T-helper 1 cell treated with Interleukin-12 subunit alpha and Interleukin-12 subunit beta and Interleukin-4 antibody, amounts not matched to agents 30 μg/mL and 1 μg/mL, for 36 hours (primary cell): ENCODE measurements around the gene XG.

Experiments
- H3K27ac Mint-ChIP-seq: one replicate; pipeline ENCODE4 v1.8.0; 2021; ENCODE audit warnings: mild to moderate bottlenecking, mixed read lengths
- H3K27me3 Mint-ChIP-seq: one replicate; pipeline ENCODE4 v1.8.0; 2021; ENCODE audit warnings: low read depth, mixed read lengths
- H3K36me3 Mint-ChIP-seq: one replicate; pipeline ENCODE4 v1.8.0; 2021; ENCODE audit warnings: low read depth, mixed read lengths
- H3K4me1 Mint-ChIP-seq: one replicate; pipeline ENCODE4 v1.8.0; 2021; ENCODE audit warnings: low read depth, mixed read lengths
- H3K4me3 Mint-ChIP-seq: one replicate; pipeline ENCODE4 v1.8.0; 2021; ENCODE audit warnings: mild to moderate bottlenecking, moderate library complexity, mixed read lengths
- H3K9me3 Mint-ChIP-seq: one replicate; pipeline ENCODE4 v1.8.0; 2021; ENCODE audit warnings: mixed read lengths

XG gene

GRCh38 chrX:2831471-2832228 lies 79.8 kb downstream of the XG start:
- H3K4me3 Mint-ChIP-seq: no peak overlapping the region
- peaks cover 6% of the 10 kb centered on the region for H3K9me3 Mint-ChIP-seq
- no peak overlapping the region for H3K27ac Mint-ChIP-seq
- no peaks in the 10 kb centered on the region for H3K36me3 Mint-ChIP-seq
- H3K4me1 Mint-ChIP-seq: no peaks in the 10 kb centered on the region
- peaks cover 3% of the 10 kb centered on the region for H3K27me3 Mint-ChIP-seq

GRCh38 chrX:2837961-2838360 lies 86.1 kb downstream of the XG start:
- Mint-ChIP-seq H3K27me3 (no peaks in the 10 kb centered on the region), H3K4me3 (no peak overlapping the region), H3K9me3 (peaks cover 30% of the 10 kb centered on the region), H3K4me1 (no peaks in the 10 kb centered on the region), H3K36me3 (no peaks in the 10 kb centered on the region), H3K27ac (no peak overlapping the region)

DNA sequence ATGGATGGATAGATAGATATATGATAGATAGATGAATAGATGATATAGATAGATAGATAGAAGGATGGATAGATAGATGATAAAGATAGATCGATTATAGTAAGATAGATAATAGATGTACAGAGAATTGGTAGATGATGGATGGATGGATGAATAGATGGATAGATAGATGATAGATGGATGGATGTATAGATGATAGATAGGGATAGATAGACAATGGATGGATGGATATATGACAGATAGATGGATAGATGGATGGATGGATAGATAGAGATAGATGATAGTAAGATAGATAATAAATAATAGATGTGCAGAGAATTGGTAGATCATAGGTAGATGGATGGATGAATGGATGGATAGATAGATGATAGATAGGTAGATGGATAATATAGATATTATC lies 89.1 kb downstream of the XG start:
- no peaks in the 10 kb centered on the region for H3K4me1 Mint-ChIP-seq
- peaks cover 29% of the 10 kb centered on the region for H3K9me3 Mint-ChIP-seq
- no peaks in the 10 kb centered on the region for H3K36me3 Mint-ChIP-seq
- no peak overlapping the region for H3K27ac Mint-ChIP-seq
- no peak overlapping the region for H3K4me3 Mint-ChIP-seq
- H3K27me3 Mint-ChIP-seq: no peaks in the 10 kb centered on the region

GRCh38 chrX:2841537-2841936 lies 89.7 kb downstream of the XG start:
- Mint-ChIP-seq H3K27ac (no peak overlapping the region), H3K4me1 (no peaks in the 10 kb centered on the region), H3K4me3 (no peak overlapping the region), H3K9me3 (peaks cover 27% of the 10 kb centered on the region), H3K36me3 (no peaks in the 10 kb centered on the region), H3K27me3 (no peaks in the 10 kb centered on the region)

GRCh38 chrX:2846992-2847391 lies 95.2 kb downstream of the XG start:
- Mint-ChIP-seq H3K27me3 (no peaks in the 10 kb centered on the region), H3K4me1 (no peaks in the 10 kb centered on the region)

GRCh38 chrX:2848871-2849301 lies 97.0 kb downstream of the XG start:
- no peak overlapping the region for H3K4me3 Mint-ChIP-seq
- H3K27ac Mint-ChIP-seq: no peak overlapping the region

More at GRCh38 chrX:2846992-2847391, 95.2 kb downstream of the XG start:
- no peak overlapping the region for H3K4me3 Mint-ChIP-seq
- H3K27ac Mint-ChIP-seq: no peak overlapping the region
- H3K36me3 Mint-ChIP-seq: no peaks in the 10 kb centered on the region
- H3K9me3 Mint-ChIP-seq: peaks cover 3% of the 10 kb centered on the region

DNA sequence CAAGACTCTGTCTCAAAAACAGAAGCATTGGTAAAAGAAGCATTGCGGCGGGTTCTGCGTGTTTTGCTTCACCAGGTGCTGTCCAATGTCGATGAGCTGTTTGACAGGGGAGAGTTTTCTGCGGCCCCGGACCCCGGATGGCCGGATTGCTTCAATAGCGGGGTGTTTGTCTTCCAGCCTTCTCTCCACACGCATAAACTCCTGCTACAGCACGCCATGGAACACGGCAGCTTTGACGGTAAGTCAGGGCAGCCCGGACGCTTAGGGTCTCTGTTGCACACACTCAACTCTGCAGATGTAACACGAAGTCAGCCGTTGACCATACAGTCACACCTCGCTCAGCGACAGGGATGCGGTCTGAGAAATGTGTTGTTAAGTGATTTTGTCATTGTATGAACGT lies 103.1 kb downstream of the XG start:
- no peaks in the 10 kb centered on the region for H3K4me1 Mint-ChIP-seq
- H3K9me3 Mint-ChIP-seq: no peaks in the 10 kb centered on the region
- H3K36me3 Mint-ChIP-seq: no peaks in the 10 kb centered on the region
- no peaks in the 10 kb centered on the region for H3K27me3 Mint-ChIP-seq
- H3K4me3 Mint-ChIP-seq: no peak overlapping the region
- no peak overlapping the region for H3K27ac Mint-ChIP-seq

More at GRCh38 chrX:2848871-2849301, 97.0 kb downstream of the XG start:
- Mint-ChIP-seq H3K27me3 (no peaks in the 10 kb centered on the region), H3K36me3 (no peaks in the 10 kb centered on the region), H3K9me3 (peaks cover 2% of the 10 kb centered on the region), H3K4me1 (no peaks in the 10 kb centered on the region)

- Mint-ChIP-seq H3K27ac (no peak overlapping the region), H3K4me3 (no peak overlapping the region), H3K9me3 (no peaks in the 10 kb centered on the region), H3K27me3 (no peaks in the 10 kb centered on the region), H3K36me3 (no peaks in the 10 kb centered on the region), H3K4me1 (no peaks in the 10 kb centered on the region)
Observed at GRCh38 chrX:2855761-2856160, 103.9 kb downstream of the XG start.

GRCh38 chrX:2857566-2857965 lies 105.7 kb downstream of the XG start:
- H3K27ac Mint-ChIP-seq: no peak overlapping the region
- no peak overlapping the region for H3K4me3 Mint-ChIP-seq
- no peaks in the 10 kb centered on the region for H3K36me3 Mint-ChIP-seq
- H3K27me3 Mint-ChIP-seq: no peaks in the 10 kb centered on the region
- no peaks in the 10 kb centered on the region for H3K9me3 Mint-ChIP-seq
- H3K4me1 Mint-ChIP-seq: no peaks in the 10 kb centered on the region

DNA sequence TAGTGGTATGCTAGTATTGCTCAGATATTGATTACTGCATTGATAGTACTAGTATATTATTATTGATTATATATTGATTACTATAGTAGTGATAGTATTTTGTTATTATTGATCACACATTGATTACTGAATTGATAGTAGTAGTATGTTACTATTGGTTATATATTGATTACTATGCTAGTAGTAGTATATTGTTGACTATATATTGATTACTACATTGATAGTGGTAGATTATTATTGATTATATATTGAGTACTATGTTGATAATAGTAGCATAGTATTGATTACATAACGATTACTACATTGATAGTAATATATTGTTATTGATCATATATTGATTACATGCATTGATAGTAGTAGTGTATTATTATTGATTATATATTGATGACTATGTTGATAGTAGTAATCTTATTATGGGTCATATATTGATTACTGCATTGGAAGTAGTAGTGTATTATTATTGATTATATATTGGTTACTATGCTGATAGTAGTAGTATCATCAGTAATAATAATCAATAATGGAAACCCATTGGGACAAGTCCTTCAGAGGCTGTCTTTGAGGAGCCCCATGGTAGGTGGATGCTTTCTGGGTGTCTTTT lies 107.5 kb downstream of the XG start:
- H3K27me3 Mint-ChIP-seq: no peaks in the 10 kb centered on the region
- no peaks in the 10 kb centered on the region for H3K4me1 Mint-ChIP-seq
- H3K27ac Mint-ChIP-seq: no peak overlapping the region
- H3K36me3 Mint-ChIP-seq: no peaks in the 10 kb centered on the region
- no peaks in the 10 kb centered on the region for H3K9me3 Mint-ChIP-seq
- H3K4me3 Mint-ChIP-seq: no peak overlapping the region

DNA sequence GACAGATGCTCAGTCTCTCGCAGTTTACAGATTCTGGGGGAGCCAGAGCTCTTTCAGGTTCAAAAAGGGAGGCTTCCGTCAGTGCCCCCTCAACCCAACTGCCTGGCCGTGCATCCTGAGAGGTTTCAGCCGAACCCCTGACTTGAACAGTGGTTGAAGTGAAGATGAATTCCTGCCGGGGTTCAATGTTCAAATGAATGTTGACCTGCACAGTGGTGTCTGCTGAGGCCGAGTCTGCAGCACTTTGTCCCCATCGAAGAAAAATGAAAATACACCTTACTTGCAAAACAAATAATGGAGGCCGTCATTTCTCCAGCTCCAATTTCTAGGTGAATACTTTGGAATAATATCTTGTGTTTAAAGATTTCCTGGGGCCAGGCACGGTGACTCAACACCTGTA lies 110.6 kb downstream of the XG start:
- Mint-ChIP-seq H3K9me3 (no peaks in the 10 kb centered on the region), H3K4me1 (no peaks in the 10 kb centered on the region), H3K36me3 (no peaks in the 10 kb centered on the region), H3K4me3 (no peak overlapping the region), H3K27me3 (no peaks in the 10 kb centered on the region), H3K27ac (no peak overlapping the region)

GRCh38 chrX:2863646-2864045 lies 111.8 kb downstream of the XG start:
- H3K4me1 Mint-ChIP-seq: no peaks in the 10 kb centered on the region
- H3K4me3 Mint-ChIP-seq: no peak overlapping the region
- no peaks in the 10 kb centered on the region for H3K27me3 Mint-ChIP-seq
- H3K9me3 Mint-ChIP-seq: no peaks in the 10 kb centered on the region
- H3K27ac Mint-ChIP-seq: no peak overlapping the region
- no peaks in the 10 kb centered on the region for H3K36me3 Mint-ChIP-seq
